DMS153 (cell line): Measurements from ENCODE around the gene CACNA2D1.

Experiments used
- DNase-seq: peaks from one replicate; lab custom pipeline; 2025; lab: John Stamatoyannopoulos, UW

The CACNA2D1 gene

GRCh38 chr7:81957517-81957916 is 486.1 kb downstream of the CACNA2D1 start:
- DNase-seq: no peak

- no peak for DNase-seq
Observed at GRCh38 chr7:81956520-81956919, 487.1 kb downstream of the CACNA2D1 start.

GRCh38 chr7:81949306-81949705 is 494.3 kb downstream of the CACNA2D1 start:
- no peak for DNase-seq

DNA sequence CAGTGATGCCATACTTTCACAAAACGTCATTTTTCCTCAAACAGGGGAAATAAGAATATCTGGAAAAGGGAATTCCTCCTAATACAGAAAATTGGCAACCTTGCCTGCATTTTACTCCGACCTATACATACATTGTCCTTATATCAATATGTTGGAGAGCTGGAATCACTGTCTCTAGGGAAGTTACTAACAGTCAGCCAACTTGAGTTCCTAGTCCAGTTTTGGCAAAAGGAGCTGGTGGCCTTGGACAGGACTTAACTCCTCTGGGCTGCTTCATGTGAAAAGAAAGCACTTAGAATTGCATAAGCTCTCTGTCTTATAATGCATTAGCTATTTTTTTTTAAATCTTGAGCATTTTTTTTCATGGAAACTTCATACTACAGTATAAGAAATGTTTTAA is 499.5 kb downstream of the CACNA2D1 start:
- no peak for DNase-seq

GRCh38 chr7:81937091-81937490 is 506.5 kb downstream of the CACNA2D1 start:
- DNase-seq: no peak

GRCh38 chr7:81934596-81935301 is 508.8 kb downstream of the CACNA2D1 start:
- DNase-seq: no peak

- DNase-seq: no peak
Observed at GRCh38 chr7:81932936-81933335, 510.6 kb downstream of the CACNA2D1 start.

DNA sequence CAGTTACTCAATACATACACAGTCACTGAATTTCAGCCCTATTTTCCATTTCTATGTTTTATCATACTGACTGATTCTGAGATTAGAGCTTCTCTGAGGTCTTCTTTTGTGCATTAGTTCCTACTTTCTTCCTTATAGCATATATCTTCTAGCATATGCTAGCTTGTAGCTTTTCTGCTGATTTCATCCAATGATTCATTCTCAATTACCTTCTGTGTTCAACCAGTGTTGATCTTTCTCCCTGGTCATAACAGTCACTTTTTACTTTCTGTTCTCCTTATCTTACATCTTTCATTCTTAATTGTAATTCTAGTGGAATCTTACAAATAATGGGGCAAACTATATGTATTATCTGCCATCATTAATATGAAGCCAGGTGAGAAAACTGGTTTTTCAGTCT is 514.2 kb downstream of the CACNA2D1 start:
- no peak for DNase-seq

GRCh38 chr7:81926154-81926553 is 517.4 kb downstream of the CACNA2D1 start:
- DNase-seq: no peak

DNA sequence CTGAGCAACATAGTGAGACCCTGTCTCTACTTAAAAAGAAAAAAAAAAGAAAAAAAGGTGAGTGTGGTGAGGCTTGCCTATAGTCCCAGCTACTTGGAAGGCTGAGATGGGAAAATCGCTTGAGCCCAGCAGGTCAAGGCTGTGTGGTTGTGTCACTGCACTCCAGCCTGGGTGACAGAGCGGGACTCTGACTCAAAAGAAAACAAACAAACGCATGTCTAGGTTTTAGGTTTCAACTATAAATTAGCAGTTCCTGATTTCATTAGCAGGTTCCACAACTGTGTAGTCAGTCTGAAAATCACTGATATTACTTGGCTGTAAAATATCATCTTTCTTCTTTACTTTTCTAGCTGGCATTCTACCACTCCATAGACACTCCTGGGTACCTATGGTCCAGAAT is 518.0 kb downstream of the CACNA2D1 start:
- no peak for DNase-seq

DNA sequence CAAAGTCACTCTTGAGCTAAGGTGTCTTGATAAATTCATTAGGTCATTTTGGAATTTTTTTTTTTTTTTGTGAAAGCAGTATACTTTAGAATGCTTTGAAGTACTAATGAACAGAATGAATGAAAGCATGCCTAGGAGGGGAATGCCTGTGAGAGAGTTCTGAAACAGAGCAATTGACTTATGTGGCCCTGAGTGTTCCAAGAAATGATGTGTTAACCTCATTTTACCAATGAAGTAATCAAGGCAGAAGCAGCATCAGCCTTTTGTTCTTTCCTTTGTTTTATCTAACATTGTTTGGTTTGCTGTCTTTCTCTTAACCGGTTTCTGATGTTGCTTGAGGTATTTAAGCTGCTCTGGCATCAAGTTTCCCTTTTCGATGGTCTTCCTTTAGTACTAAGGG is 519.1 kb downstream of the CACNA2D1 start:
- DNase-seq: no peak

DNA sequence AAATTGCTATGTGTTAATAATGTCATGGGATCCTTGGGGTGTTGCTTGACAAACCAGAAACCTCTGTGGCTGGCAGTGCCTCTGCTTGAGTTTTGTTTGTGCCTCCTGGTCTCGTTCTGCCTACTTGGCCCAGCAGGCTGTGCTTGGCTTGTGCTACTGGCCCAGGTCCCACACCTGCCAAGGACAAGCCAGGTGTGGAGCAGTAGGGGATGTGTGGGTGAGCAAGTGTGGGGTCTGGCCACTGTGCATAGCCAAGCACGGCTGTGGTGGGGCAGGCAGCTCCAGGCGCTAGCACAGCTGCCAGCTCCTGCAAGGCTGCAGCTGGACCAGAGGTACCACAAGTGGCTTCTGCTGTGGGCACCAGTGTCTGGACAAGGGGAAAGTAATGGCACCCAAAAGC is 524.1 kb downstream of the CACNA2D1 start:
- no peak for DNase-seq

DNA sequence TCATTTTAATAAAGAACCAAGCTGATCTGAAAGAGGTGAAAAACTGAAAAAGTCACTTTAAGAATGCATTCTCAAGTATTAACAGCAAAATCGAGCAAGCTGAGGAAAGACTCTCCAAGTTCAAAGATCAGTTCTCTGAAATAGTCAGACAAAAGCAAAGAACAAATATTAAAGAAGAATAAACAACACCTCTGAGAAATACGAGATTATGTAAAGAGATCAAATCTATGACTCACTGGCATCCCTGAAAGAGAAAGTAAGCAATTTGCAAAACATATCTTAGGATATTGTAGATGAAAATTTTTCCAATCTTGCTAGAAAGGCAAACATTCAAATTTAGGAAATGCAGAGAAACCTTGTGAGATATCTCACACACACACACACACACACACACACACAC is 535.4 kb downstream of the CACNA2D1 start:
- no peak for DNase-seq

GRCh38 chr7:81903115-81903514 is 540.5 kb downstream of the CACNA2D1 start:
- DNase-seq: no peak

DNA sequence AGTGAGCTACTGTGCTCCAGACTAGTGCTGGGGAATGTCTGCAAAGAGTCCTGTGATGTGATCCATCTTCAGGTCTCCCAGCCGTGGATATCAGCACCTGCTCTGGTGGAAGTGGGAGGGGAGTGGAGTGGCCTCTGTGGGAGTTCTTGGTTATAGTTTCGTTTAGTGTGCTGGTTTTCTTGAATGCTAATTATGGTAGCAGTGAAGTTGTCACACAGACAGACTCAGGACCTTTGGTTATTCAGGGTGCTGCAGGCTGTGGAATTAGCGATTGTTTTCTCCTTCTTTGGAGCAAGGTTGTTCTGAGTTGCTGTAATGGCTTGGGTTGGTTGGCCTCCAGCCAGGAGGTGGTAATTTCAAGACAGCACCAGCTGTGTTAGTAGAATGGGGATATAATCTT is 541.0 kb downstream of the CACNA2D1 start:
- no peak for DNase-seq
